A549 (cell line): ENCODE results near the gene SOX6. TPM values are rescaled to one million over a fixed set of nuclear protein-coding genes. Genes with fewer than 3 reads are reported as not detected.

Experiments used
- ATAC-seq, 2 experiments: fragments of 200-7000 bp in 1 of 2; fragments of >200 bp in 1 of 2; cut with Nextera tagmentation in 1 of 2; cut with Tn5 transposase in 1 of 2; 3 replicates each; pipeline versions ENCODE4 v1.8.0 to v1.9.1; 2018 to 2020; ENCODE audit warnings: mild to moderate bottlenecking in 1 of 2, moderate library complexity in 1 of 2
- CTCF ChIA-PET: fragments of 300-600 bp; sonication (Branson Sonifier 250); formaldehyde crosslinking; extraction: SDS; loops from one replicate; lab custom pipeline; 2021; ENCODE audit warnings: antibody characterized with exemption, inconsistent platforms; lab: Yijun Ruan, JAX
- POLR2A ChIA-PET: fragments of 350-600 bp; formaldehyde crosslinking; extraction: SDS; loops from one replicate; lab custom pipeline; 2021; ENCODE audit warnings: antibody characterized with exemption, inconsistent platforms; lab: Yijun Ruan, JAX
- DNase-seq, 2 experiments: peaks; one replicate each; pipeline versions ENCODE4 v3.0.0 to v3.0.0-alpha.2; 2011 to 2016; ENCODE audit warnings: low read depth in 1 of 2, low spot score in 1 of 2
- FAIRE-seq: peaks from 2 replicates; lab custom pipeline; 2011; peaks lifted over from hg19 to GRCh38; lab: Jason Lieb, UNC
- H3K27ac ChIP-seq, 2 experiments: fragments of >200 bp; sonication (Bioruptor Twin); formaldehyde crosslinking; 3 replicates each; pipeline ENCODE4 v1.5.1; 2016 to 2017
- H3K4me1 ChIP-seq: fragments of >200 bp; sonication (Bioruptor Twin); formaldehyde crosslinking; 3 replicates; pipeline ENCODE4 v1.6.1; 2016
- H3K4me2 ChIP-seq: fragments of >200 bp; sonication (Bioruptor Twin); formaldehyde crosslinking; 3 replicates; pipeline ENCODE4 v1.6.1; 2016
- H3K4me3 ChIP-seq: fragments of >200 bp; sonication (Bioruptor Twin); formaldehyde crosslinking; 3 replicates; pipeline ENCODE4 v1.5.1; 2016
- H3K9me3 ChIP-seq: fragments of >200 bp; sonication (Bioruptor Twin); formaldehyde crosslinking; 3 replicates; pipeline ENCODE4 v1.6.1; 2016
- CBX2 ChIP-seq: fragments of 200-600 bp; sonication (generic); IDR thresholded peaks from 2 replicates; pipeline ENCODE4 v1.6.1; 2016; ENCODE audit warnings: low read depth, mild to moderate bottlenecking, borderline replicate concordance
- CEBPB ChIP-seq, 2 experiments: fragments of >200 bp in 1 of 2; sonication (Bioruptor Twin) in 1 of 2; formaldehyde crosslinking in 1 of 2; IDR thresholded peaks; 2 replicates each; pipeline ENCODE4 v1.6.1; 2012 to 2016
- CHD4 ChIP-seq: fragments of 200-600 bp; sonication (generic); IDR thresholded peaks from 2 replicates; pipeline ENCODE4 v1.6.1; 2016; ENCODE audit warnings: antibody characterized with exemption, mild to moderate bottlenecking, borderline replicate concordance
- EHF ChIP-seq: fragments of 250-450 bp; sonication (Bioruptor Pico); IDR thresholded peaks from 2 replicates; pipeline ENCODE4 v1.5.0; 2020; ENCODE audit warnings: mild to moderate bottlenecking
- EHMT2 ChIP-seq: fragments of 200-600 bp; sonication (generic); IDR thresholded peaks from 2 replicates; pipeline ENCODE4 v1.6.1; 2016; ENCODE audit warnings: antibody characterized with exemption, low read depth, mild to moderate bottlenecking, moderate library complexity
- ELK1 ChIP-seq: fragments of 150-350 bp; IDR thresholded peaks from 2 replicates; pipeline ENCODE4 v1.6.1; 2014; ENCODE audit warnings: low read depth, mild to moderate bottlenecking, low read length
- ESRRA ChIP-seq: fragments of 150-350 bp; IDR thresholded peaks from 2 replicates; pipeline ENCODE4 v1.6.1; 2014; ENCODE audit warnings: mild to moderate bottlenecking, low read length, borderline replicate concordance
- FOSB ChIP-seq: fragments of 250-450 bp; sonication (Bioruptor Pico); IDR thresholded peaks from 2 replicates; pipeline ENCODE4 v1.5.0; 2020; ENCODE audit warnings: mild to moderate bottlenecking, moderate library complexity
- FOSL2 ChIP-seq, 2 experiments: fragments of 450-650 bp in 1 of 2; fragments of >200 bp in 1 of 2; sonication (Bioruptor Twin) in 1 of 2; formaldehyde crosslinking; IDR thresholded peaks; 2 replicates each; pipeline versions ENCODE4 v1.5.0 to v1.6.1; 2016 to 2020; ENCODE audit warnings: mild to moderate bottlenecking in 1 of 2, moderate library complexity in 1 of 2
- FOXS1 ChIP-seq: fragments of 250-450 bp; sonication (Bioruptor Pico); IDR thresholded peaks from 2 replicates; pipeline ENCODE4 v1.5.0; 2020; ENCODE audit warnings: mild to moderate bottlenecking, moderate library complexity
- HEYL ChIP-seq: fragments of 250-450 bp; sonication (Bioruptor Pico); IDR thresholded peaks from 2 replicates; pipeline ENCODE4 v1.8.0; 2021; ENCODE audit warnings: mild to moderate bottlenecking, moderate library complexity
- HMGXB4 ChIP-seq: fragments of 250-450 bp; sonication (Bioruptor Pico); IDR thresholded peaks from 2 replicates; pipeline ENCODE4 v1.5.0; 2021; ENCODE audit warnings: mild to moderate bottlenecking, moderate library complexity, borderline replicate concordance
- HOXB5 ChIP-seq: fragments of 250-450 bp; sonication (Bioruptor Pico); IDR thresholded peaks from 2 replicates; pipeline ENCODE4 v1.5.0; 2020; ENCODE audit warnings: mild to moderate bottlenecking, moderate library complexity
- KDM5A ChIP-seq: fragments of 200-600 bp; sonication (generic); IDR thresholded peaks from 2 replicates; pipeline ENCODE4 v1.6.1; 2016; ENCODE audit warnings: antibody characterized with exemption, mild to moderate bottlenecking
- MAX ChIP-seq: IDR thresholded peaks from 2 replicates; pipeline ENCODE4 v1.6.1; 2012
- MYC ChIP-seq: IDR thresholded peaks from 2 replicates; pipeline ENCODE4 v1.6.1; 2012; ENCODE audit warnings: mild to moderate bottlenecking, inconsistent platforms, low read length, improper control_type of control experiment, borderline replicate concordance
- POLR2A ChIP-seq: IDR thresholded peaks from 2 replicates; pipeline ENCODE4 v1.6.1; 2012; ENCODE audit warnings: mild to moderate bottlenecking, low read length
- RARB ChIP-seq: fragments of 250-450 bp; sonication (Bioruptor Pico); IDR thresholded peaks from 2 replicates; pipeline ENCODE4 v1.8.0; 2021; ENCODE audit warnings: mild to moderate bottlenecking, moderate library complexity
- RCOR1 ChIP-seq: fragments of 150-350 bp; IDR thresholded peaks from 2 replicates; pipeline ENCODE4 v1.6.1; 2014; ENCODE audit warnings: antibody characterized with exemption, low read length, low read depth
- REST ChIP-seq: fragments of 200-600 bp; sonication (generic); IDR thresholded peaks from 2 replicates; pipeline ENCODE4 v1.6.1; 2016; ENCODE audit warnings: antibody characterized with exemption, mild to moderate bottlenecking, moderate library complexity
- RFX5 ChIP-seq: fragments of 450-650 bp; IDR thresholded peaks from 2 replicates; pipeline ENCODE4 v1.7.1; 2014; ENCODE audit warnings: antibody characterized with exemption, mild to moderate bottlenecking, moderate library complexity
- RNF2 ChIP-seq: fragments of 200-600 bp; sonication (generic); IDR thresholded peaks from 2 replicates; pipeline ENCODE4 v1.6.1; 2016; ENCODE audit warnings: low read depth, mild to moderate bottlenecking, antibody characterized with exemption, moderate library complexity, borderline replicate concordance
- ZC3H11A ChIP-seq: fragments of 450-650 bp; IDR thresholded peaks from 2 replicates; pipeline ENCODE4 v1.6.1; 2014; ENCODE audit warnings: antibody characterized with exemption, mild to moderate bottlenecking
- ZFP36 ChIP-seq: fragments of 450-650 bp; IDR thresholded peaks from 2 replicates; pipeline ENCODE4 v1.6.1; 2014; ENCODE audit warnings: borderline replicate concordance; ENCODE audit not compliant: partially characterized antibody
- ZNF302 ChIP-seq: fragments of 250-450 bp; sonication (Bioruptor Pico); IDR thresholded peaks from 2 replicates; pipeline ENCODE4 v1.9.0; 2021; ENCODE audit warnings: inconsistent platforms, mild to moderate bottlenecking, moderate library complexity
- WGBS: methylation state at CpG from one replicate; pipeline ENCODE4 v1.1.6; 2017; ENCODE audit errors: missing lambda C conversion rate; 5-methylcytosine and 5-hydroxymethylcytosine counted together
- polyA plus RNA-seq, 4 experiments: library from polyadenylated mRNA; depleted of rRNA in 3 of 4; stranded (reverse); fragments of >200 nt; fragmentation: RNase III in 1 of 4; extraction: RNeasy Plus Mini Kit Qiagen cat#74134 plus additional on column Dnase treatment in 1 of 4; gene quantifications; 2 replicates in 3 of 4; 3 replicates in 1 of 4; pipeline ENCODE4 v1.2.3, GENCODE V29; 2011 to 2017

Gene SOX6
- polyA plus RNA-seq, 2 of the 4 experiments (the other 2 are of a cell fraction), result 0.18 TPM; not detected in 1

- no peak overlapping the region for H3K4me2 ChIP-seq
- no peak for FAIRE-seq
- POLR2A ChIA-PET, result no interaction called here
- TF ChIP-seq EHMT2, result no peak
- no peak for TF ChIP-seq FOSL2 (IDR thresholded peaks at IDR 0.05)
- no peak for TF ChIP-seq FOSL2 (CRISPR knock-in tag; IDR thresholded peaks at IDR 0.05)
- no peak for TF ChIP-seq POLR2A
- no peak for TF ChIP-seq CBX2
- no peak for TF ChIP-seq RCOR1
- no peak for TF ChIP-seq CEBPB (IDR thresholded peaks at IDR 0.05)
- TF ChIP-seq HEYL (CRISPR knock-in tag), result no peak
- TF ChIP-seq ZNF302 (CRISPR knock-in tag), result no peak
- TF ChIP-seq CHD4, result no peak
- no peak for TF ChIP-seq RFX5
- TF ChIP-seq FOXS1 (CRISPR knock-in tag), result no peak
- no peak for TF ChIP-seq ELK1
- TF ChIP-seq MYC, result no peak
- TF ChIP-seq ESRRA, result no peak
- no peak for TF ChIP-seq MAX
- no peak for TF ChIP-seq HMGXB4 (CRISPR knock-in tag)
- no peak for TF ChIP-seq RARB (CRISPR knock-in tag)
- no peak for TF ChIP-seq EHF
- TF ChIP-seq, all 56 proteins: peak for 0
- CTCF ChIA-PET, result interaction anchor here (1.4 kb wide), 1 partner anchor 24 kb away, joined by 4 read pairs; no protein-coding TSS in a partner anchor
- DNase-seq (no peak), ATAC-seq (no peak)
- no peaks in the 10 kb centered on the region for H3K4me1 ChIP-seq
- H3K27ac ChIP-seq, result no peak overlapping the region
- no peak overlapping the region for H3K4me3 ChIP-seq
- no peaks in the 10 kb centered on the region for H3K9me3 ChIP-seq
- 39% methylated on average over 2 of the region's 2 CpGs for WGBS
Measured at GRCh38 chr11:15955595-15955994, 400.8 kb downstream of the SOX6 start.

- 53% methylated on average over 9 of the region's 9 CpGs for WGBS
- FAIRE-seq (no peak), DNase-seq (no peak), ATAC-seq (no peak)
- H3K4me2 ChIP-seq, result no peak overlapping the region
- no peak overlapping the region for H3K4me3 ChIP-seq
- ChIA-PET CTCF (interaction anchor here (1.0 kb wide), 1 partner anchor 15 kb away, joined by 3 read pairs; no protein-coding TSS in a partner anchor), POLR2A (no interaction called here)
- no peak overlapping the region for H3K27ac ChIP-seq
- H3K4me1 ChIP-seq, result no peaks in the 10 kb centered on the region
- H3K9me3 ChIP-seq, result no peaks in the 10 kb centered on the region; the same call in 2 of the 3 replicates
- TF ChIP-seq ELK1, result no peak
- no peak for TF ChIP-seq REST
- TF ChIP-seq RNF2, result no peak
- no peak for TF ChIP-seq ZC3H11A
- no peak for TF ChIP-seq ZFP36
- no peak for TF ChIP-seq HOXB5
- no peak for TF ChIP-seq HMGXB4 (CRISPR knock-in tag)
- TF ChIP-seq RFX5, result no peak
- TF ChIP-seq RARB (CRISPR knock-in tag), result no peak
- no peak for TF ChIP-seq KDM5A
- TF ChIP-seq FOXS1 (CRISPR knock-in tag), result no peak
- no peak for TF ChIP-seq FOSB
- no peak for TF ChIP-seq CBX2
Measured at GRCh38 chr11:15947681-15948648, 408.4 kb downstream of the SOX6 start.
